Vagina (tissue), 2 donors: ENCODE data around the gene CDH1.

Experiments used
- CTCF ChIP-seq, 3 experiments: fragments of 450-650 bp in 2 of 3; fragments of 200-600 bp in 1 of 3; sonication (generic) in 1 of 3; IDR thresholded peaks; one replicate each; pipeline ENCODE4 v1.5.1; 2017 to 2019; ENCODE audit warnings: antibody characterized with exemption in 3 of 3, mild to moderate bottlenecking in 2 of 3, moderate library complexity in 2 of 3
- POLR2A ChIP-seq, 2 donors: fragments of 450-650 bp; IDR thresholded peaks; one replicate each; pipeline ENCODE4 v1.6.1; 2017; ENCODE audit warnings: antibody characterized with exemption in 2 of 2, mild to moderate bottlenecking in 2 of 2, moderate library complexity in 2 of 2
- POLR2AphosphoS5 ChIP-seq, 2 donors: sonication (generic); formaldehyde crosslinking; IDR thresholded peaks; one replicate each; pipeline ENCODE4 v1.9.0; 2017; ENCODE audit warnings: antibody characterized with exemption in 2 of 2, mild to moderate bottlenecking in 2 of 2, low read depth in 1 of 2; ENCODE audit not compliant: insufficient read depth in 1 of 2

- no peak for TF ChIP-seq CTCF (IDR thresholded peaks at IDR 0.05)
- TF ChIP-seq POLR2A (IDR thresholded peaks at IDR 0.05) = no peak
- TF ChIP-seq POLR2AphosphoS5 (IDR thresholded peaks at IDR 0.05; ENCODE audit: insufficient read depth in 1 of 2, low read depth in 1 of 2) = no peak
These were observed 25.5 kb upstream of the CDH1 start for GRCh38 chr16:68711421-68712139.
